Smooth muscle cell (in vitro differentiated cells): ENCODE data around the gene RPH3AL. TPM values are rescaled to one million over a fixed set of nuclear protein-coding genes. Genes with fewer than 3 reads are reported as not detected.

Experiments
- DNase-seq: peaks from one replicate; lab custom pipeline; 2025; ENCODE audit not compliant: unreplicated experiment; lab: John Stamatoyannopoulos, UW
- H2AFZ ChIP-seq: fragments of 200-600 bp; sonication (generic); 2 replicates; pipeline ENCODE4 v1.6.0; 2016; ENCODE audit warnings: antibody characterized with exemption, low read depth, mild to moderate bottlenecking
- H3F3A ChIP-seq: fragments of 200-600 bp; sonication (generic); 2 replicates; pipeline ENCODE4 v1.6.0; 2017; ENCODE audit warnings: antibody characterized with exemption, low read depth
- H3K27ac ChIP-seq: fragments of 200-600 bp; sonication (generic); 2 replicates; pipeline ENCODE4 v1.5.1; 2016; ENCODE audit warnings: low read depth, mild to moderate bottlenecking
- H3K27me3 ChIP-seq: fragments of 200-600 bp; sonication (generic); 2 replicates; pipeline ENCODE4 v1.6.1; 2016; ENCODE audit warnings: low read depth, mild to moderate bottlenecking
- H3K36me3 ChIP-seq: fragments of 200-600 bp; sonication (generic); 2 replicates; pipeline ENCODE4 v1.5.1; 2016; ENCODE audit warnings: low read depth
- H3K4me1 ChIP-seq: fragments of 200-600 bp; sonication (generic); 2 replicates; pipeline ENCODE4 v1.5.1; 2016; ENCODE audit warnings: low read depth
- H3K4me2 ChIP-seq: fragments of 200-600 bp; sonication (generic); 2 replicates; pipeline ENCODE4 v1.6.0; 2016; ENCODE audit warnings: mild to moderate bottlenecking
- H3K4me3 ChIP-seq: fragments of 200-600 bp; sonication (generic); 2 replicates; pipeline ENCODE4 v1.5.1; 2016; ENCODE audit warnings: mild to moderate bottlenecking
- H3K79me2 ChIP-seq: fragments of 200-600 bp; sonication (generic); 2 replicates; pipeline ENCODE4 v1.6.0; 2016; ENCODE audit warnings: low read depth, mild to moderate bottlenecking
- H3K9ac ChIP-seq: fragments of 200-600 bp; sonication (generic); 2 replicates; pipeline ENCODE4 v1.6.0; 2016; ENCODE audit warnings: low read depth
- H3K9me3 ChIP-seq: fragments of 200-600 bp; sonication (generic); replicated peaks from 2 replicates; pipeline ENCODE4 v1.5.1; 2016; ENCODE audit warnings: low read depth
- H4K20me1 ChIP-seq: fragments of 200-600 bp; sonication (generic); 2 replicates; pipeline ENCODE4 v1.6.0; 2016; ENCODE audit warnings: low read depth
- WGBS: methylation state at CpG from one replicate; pipeline ENCODE4 v1.1.7; 2016; ENCODE audit warnings: low lambda C conversion rate; 5-methylcytosine and 5-hydroxymethylcytosine counted together
- polyA plus RNA-seq: library from polyadenylated mRNA; unstranded; fragments of >200 nt; fragmentation: Nextera tagmentation; extraction: Ambion mirVana; gene quantifications from 2 replicates; pipeline ENCODE4 v1.2.1, GENCODE V29; 2016
- total RNA-seq: library from RNA; depleted of rRNA; stranded (reverse); fragments of >200 nt; gene quantifications from 2 replicates; pipeline ENCODE4 v1.2.3, GENCODE V29; 2014
- TF ChIP-seq, protein P1 (sequence below): fragments of 200-600 bp; sonication (generic); IDR thresholded peaks from 2 replicates; pipeline ENCODE4 v1.5.1; 2017; ENCODE audit warnings: borderline replicate concordance, mild to moderate bottlenecking, antibody characterized with exemption; ENCODE audit not compliant: insufficient read depth, poor library complexity, severe bottlenecking

RPH3AL gene
- total and polyA plus RNA-seq, 2 experiments from 2014 or later: 1.8 to 3.3 TPM

DNA sequence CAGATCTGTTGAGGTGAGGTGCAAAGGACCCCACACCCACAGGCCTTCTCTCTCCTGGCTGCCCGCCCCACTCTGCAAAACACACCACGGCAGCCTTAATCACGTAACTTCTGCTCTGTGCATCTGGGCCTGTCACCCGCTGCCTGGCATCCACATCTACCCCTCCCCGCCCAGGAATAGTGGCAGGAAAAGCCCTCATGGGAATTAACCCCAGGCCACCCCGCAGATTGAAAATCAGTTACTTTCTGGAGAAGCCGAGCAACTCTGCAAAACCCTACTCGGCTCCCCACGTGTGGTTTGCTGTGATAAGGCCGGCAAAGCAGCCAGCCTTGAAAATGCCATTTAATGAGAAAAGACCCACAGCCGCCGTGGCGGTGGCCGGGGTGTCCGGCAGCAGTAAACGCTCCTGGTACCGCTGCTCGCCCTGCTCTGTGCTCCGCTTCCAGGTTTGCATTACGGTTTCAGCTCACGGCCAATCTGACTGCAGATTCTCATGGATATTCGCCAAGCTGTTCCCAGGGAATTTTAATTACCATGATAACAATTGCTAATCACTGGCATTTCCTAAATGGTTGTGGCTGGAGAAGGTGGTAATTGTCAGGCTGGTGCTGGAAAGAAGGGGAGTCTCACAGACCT, 93.1 kb downstream of the RPH3AL start:
- Histone ChIP-seq H3K36me3 (no peaks in the 10 kb centered on the region), H4K20me1 (no peaks in the 10 kb centered on the region), H3K4me1 (no peaks in the 10 kb centered on the region), H3K79me2 (no peaks in the 10 kb centered on the region), H3F3A (no peaks in the 10 kb centered on the region), H3K9ac (no peak overlapping the region), H3K9me3 (no peaks in the 10 kb centered on the region), H3K4me3 (no peak overlapping the region), H3K27ac (no peak overlapping the region), H2AFZ (no peak overlapping the region), H3K4me2 (no peak overlapping the region), H3K27me3 (peaks cover 19% of the 10 kb centered on the region)
- TF ChIP-seq, protein P1, sequence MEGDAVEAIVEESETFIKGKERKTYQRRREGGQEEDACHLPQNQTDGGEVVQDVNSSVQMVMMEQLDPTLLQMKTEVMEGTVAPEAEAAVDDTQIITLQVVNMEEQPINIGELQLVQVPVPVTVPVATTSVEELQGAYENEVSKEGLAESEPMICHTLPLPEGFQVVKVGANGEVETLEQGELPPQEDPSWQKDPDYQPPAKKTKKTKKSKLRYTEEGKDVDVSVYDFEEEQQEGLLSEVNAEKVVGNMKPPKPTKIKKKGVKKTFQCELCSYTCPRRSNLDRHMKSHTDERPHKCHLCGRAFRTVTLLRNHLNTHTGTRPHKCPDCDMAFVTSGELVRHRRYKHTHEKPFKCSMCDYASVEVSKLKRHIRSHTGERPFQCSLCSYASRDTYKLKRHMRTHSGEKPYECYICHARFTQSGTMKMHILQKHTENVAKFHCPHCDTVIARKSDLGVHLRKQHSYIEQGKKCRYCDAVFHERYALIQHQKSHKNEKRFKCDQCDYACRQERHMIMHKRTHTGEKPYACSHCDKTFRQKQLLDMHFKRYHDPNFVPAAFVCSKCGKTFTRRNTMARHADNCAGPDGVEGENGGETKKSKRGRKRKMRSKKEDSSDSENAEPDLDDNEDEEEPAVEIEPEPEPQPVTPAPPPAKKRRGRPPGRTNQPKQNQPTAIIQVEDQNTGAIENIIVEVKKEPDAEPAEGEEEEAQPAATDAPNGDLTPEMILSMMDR: no peak
- 29% methylated on average over 22 of the region's 22 CpGs for WGBS
- no peak for DNase-seq

DNA sequence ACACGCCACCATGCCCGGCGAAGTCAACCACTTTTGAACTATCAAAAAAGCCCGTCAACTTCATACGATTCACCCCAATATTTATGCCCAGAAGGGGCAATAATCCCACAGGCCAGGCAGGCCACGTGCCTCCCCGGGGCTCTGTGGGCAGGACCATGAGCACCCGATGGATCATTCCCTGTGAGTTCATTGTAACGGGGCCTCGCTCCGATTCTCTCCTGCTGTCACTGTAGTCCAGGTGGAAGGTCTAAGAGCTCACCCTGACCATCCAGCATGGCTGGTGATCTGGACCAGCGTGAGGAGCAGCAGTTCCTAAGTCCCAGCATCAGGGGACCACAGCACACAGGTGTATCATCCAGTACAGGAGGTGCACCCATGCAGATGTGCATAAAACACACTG, 93.7 kb downstream of the RPH3AL start:
- Histone ChIP-seq H3F3A (no peaks in the 10 kb centered on the region), H3K9me3 (no peaks in the 10 kb centered on the region), H3K4me3 (no peak overlapping the region), H3K4me1 (no peaks in the 10 kb centered on the region), H3K27ac (no peak overlapping the region), H3K4me2 (no peak overlapping the region), H2AFZ (no peak overlapping the region), H3K27me3 (peaks cover 19% of the 10 kb centered on the region), H3K36me3 (no peaks in the 10 kb centered on the region), H4K20me1 (no peaks in the 10 kb centered on the region), H3K79me2 (no peaks in the 10 kb centered on the region), H3K9ac (no peak overlapping the region)
- no peak for DNase-seq
- 94% methylated on average over 12 of the region's 12 CpGs for WGBS
- TF ChIP-seq, protein P1: no peak

DNA sequence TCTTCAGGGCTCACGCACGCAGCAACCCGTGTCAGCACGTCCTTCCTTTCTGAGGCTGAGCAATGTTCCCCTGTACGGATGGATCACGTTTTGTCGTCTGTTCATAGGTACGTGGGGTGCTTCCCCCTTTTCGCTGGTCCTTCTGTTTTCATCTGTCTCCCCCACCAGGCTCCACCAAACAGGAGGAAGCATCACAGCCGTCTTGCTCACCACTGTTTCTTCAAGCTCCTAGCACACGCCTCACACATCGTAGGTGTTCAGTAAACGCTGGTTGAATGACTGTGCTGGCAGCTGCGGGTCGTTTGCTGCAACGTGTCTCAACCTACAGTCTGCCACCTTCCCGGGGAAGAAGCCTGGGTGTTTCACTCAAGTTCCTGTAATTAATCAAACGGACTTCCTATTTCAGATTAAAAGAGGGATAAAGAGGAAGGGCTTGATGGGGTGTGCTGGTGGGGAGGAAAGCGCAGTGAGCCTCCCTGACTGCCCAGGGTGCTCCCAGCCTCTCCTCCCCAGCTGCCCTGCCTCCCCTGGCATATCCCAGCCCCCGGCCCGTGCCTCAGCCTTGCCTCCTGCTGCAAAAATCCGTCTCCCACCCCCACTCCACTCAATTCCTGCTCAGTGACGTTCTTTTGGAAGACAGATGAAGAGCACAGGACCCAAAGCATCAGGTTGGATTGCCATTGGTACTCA, 94.4 kb downstream of the RPH3AL start:
- no peak overlapping the region for H3K4me3 ChIP-seq
- no peak overlapping the region for H3K27ac ChIP-seq
- no peaks in the 10 kb centered on the region for H3K4me1 ChIP-seq
- WGBS: 87% methylated on average over 23 of the region's 23 CpGs
- peaks cover 19% of the 10 kb centered on the region for H3K27me3 ChIP-seq
- no peak overlapping the region for H2AFZ ChIP-seq
- no peaks in the 10 kb centered on the region for H3F3A ChIP-seq
- no peaks in the 10 kb centered on the region for H3K9me3 ChIP-seq
- H3K4me2 ChIP-seq: no peak overlapping the region
- no peaks in the 10 kb centered on the region for H3K79me2 ChIP-seq
- TF ChIP-seq, protein P1: no peak
- H4K20me1 ChIP-seq: no peaks in the 10 kb centered on the region
- H3K36me3 ChIP-seq: no peaks in the 10 kb centered on the region
- no peak overlapping the region for H3K9ac ChIP-seq
- DNase-seq: no peak
